SU-DHL-6 (cell line): Measurements from ENCODE around the gene MMP24.

ENCODE experiments used
- EZH2phosphoT487 ChIP-seq: fragments of 200-600 bp; sonication (generic), shearing (Covaris generic); conservative IDR thresholded peaks from 2 replicates; pipeline ENCODE4 v1.6.1; 2018; ENCODE audit warnings: mild to moderate bottlenecking, antibody characterized with exemption, low read length, moderate library complexity, mixed read lengths
- TF ChIP-seq, protein P1 (sequence below): fragments of 200-600 bp; sonication (generic); IDR thresholded peaks from one replicate; pipeline ENCODE4 v1.5.1; 2017; ENCODE audit warnings: antibody characterized with exemption, mild to moderate bottlenecking, low read length, moderate library complexity; ENCODE audit not compliant: insufficient read depth, poor library complexity, severe bottlenecking

- TF ChIP-seq, protein P1, sequence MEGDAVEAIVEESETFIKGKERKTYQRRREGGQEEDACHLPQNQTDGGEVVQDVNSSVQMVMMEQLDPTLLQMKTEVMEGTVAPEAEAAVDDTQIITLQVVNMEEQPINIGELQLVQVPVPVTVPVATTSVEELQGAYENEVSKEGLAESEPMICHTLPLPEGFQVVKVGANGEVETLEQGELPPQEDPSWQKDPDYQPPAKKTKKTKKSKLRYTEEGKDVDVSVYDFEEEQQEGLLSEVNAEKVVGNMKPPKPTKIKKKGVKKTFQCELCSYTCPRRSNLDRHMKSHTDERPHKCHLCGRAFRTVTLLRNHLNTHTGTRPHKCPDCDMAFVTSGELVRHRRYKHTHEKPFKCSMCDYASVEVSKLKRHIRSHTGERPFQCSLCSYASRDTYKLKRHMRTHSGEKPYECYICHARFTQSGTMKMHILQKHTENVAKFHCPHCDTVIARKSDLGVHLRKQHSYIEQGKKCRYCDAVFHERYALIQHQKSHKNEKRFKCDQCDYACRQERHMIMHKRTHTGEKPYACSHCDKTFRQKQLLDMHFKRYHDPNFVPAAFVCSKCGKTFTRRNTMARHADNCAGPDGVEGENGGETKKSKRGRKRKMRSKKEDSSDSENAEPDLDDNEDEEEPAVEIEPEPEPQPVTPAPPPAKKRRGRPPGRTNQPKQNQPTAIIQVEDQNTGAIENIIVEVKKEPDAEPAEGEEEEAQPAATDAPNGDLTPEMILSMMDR, result no peak
- no peak for TF ChIP-seq EZH2phosphoT487
Measured at GRCh38 chr20:35226884-35227681, 593 bp downstream of the MMP24 start.
